Testis (tissue), 2 donors: ENCODE measurements around the gene H1-8.
"Not testable (repeated sequence)": the region's sequence is repeated elsewhere in the genome, so short reads cannot be mapped to it uniquely, and the experiment has no call there.

Experiments used
- POLR2A ChIP-seq: fragments of 450-650 bp; IDR thresholded peaks from one replicate; pipeline ENCODE4 v1.6.1; 2017; ENCODE audit warnings: antibody characterized with exemption, mild to moderate bottlenecking, moderate library complexity
- TF ChIP-seq, protein P1 (sequence below), 3 experiments: fragments of 450-650 bp in 2 of 3; fragments of 200-600 bp in 1 of 3; sonication (generic) in 1 of 3; IDR thresholded peaks; one replicate each; pipeline ENCODE4 v1.5.1; 2016 to 2019; ENCODE audit warnings: antibody characterized with exemption in 3 of 3, mild to moderate bottlenecking in 2 of 3, moderate library complexity in 1 of 3

GRCh38 chr3:129545951-129546350 is 3.0 kb downstream of the H1-8 start:
- TF ChIP-seq, protein P1, sequence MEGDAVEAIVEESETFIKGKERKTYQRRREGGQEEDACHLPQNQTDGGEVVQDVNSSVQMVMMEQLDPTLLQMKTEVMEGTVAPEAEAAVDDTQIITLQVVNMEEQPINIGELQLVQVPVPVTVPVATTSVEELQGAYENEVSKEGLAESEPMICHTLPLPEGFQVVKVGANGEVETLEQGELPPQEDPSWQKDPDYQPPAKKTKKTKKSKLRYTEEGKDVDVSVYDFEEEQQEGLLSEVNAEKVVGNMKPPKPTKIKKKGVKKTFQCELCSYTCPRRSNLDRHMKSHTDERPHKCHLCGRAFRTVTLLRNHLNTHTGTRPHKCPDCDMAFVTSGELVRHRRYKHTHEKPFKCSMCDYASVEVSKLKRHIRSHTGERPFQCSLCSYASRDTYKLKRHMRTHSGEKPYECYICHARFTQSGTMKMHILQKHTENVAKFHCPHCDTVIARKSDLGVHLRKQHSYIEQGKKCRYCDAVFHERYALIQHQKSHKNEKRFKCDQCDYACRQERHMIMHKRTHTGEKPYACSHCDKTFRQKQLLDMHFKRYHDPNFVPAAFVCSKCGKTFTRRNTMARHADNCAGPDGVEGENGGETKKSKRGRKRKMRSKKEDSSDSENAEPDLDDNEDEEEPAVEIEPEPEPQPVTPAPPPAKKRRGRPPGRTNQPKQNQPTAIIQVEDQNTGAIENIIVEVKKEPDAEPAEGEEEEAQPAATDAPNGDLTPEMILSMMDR (IDR thresholded peaks at IDR 0.05) = not testable (repeated sequence)
- TF ChIP-seq POLR2A = not testable (repeated sequence)
